Activated CD4-positive, alpha-beta T cell treated with anti-CD3 and anti-CD28 coated beads, Interleukin-2, amount 50 U/mL, for 16 hours (primary cell): ENCODE measurements around the gene GNPTAB.
A peak's percentile ranks its signal among the peaks of the same experiment; 100 is the strongest.

Source experiments
- DNase-seq: peaks from one replicate; pipeline ENCODE4 v3.0.0-alpha.2; 2020

Gene GNPTAB

DNA sequence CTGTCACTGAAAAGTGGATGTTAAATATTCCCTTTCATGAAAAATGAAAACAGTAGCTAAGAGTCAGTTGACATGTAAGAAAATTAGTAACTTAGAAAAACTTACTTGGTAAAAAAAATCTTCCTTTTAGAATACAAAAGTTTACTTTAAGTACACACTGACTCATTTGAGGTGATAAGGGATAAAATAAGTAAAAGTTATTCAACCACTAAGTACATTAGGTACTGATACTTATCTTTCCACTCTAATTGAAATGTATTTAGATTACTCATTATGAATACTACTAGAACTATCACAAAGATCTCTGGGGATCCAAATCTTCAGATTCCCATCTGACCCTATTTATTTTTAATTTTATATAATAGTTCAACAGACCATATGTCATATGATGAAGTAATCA, 103.7 kb downstream of the GNPTAB start:
- no peak for DNase-seq

DNA sequence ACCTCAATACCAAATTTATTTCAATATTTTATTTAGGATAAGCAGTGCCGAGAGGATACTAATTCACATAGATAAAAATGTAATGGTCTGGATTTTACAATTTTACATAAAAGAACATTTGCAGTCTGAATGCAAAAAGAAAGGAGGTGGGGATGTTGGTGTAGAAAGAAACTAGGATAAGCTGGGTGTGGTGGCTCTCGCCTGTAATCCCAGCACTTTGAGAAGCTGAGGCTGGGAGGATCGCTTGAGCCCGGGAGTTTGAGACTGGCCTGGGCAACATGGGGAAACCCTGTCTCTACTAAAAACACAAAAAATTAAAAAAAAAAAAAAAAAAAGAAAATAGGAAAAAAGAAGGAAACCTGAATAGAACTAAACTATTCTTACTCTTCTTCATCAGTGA, 108.4 kb downstream of the GNPTAB start:
- DNase-seq = no peak

GRCh38 chr12:101720118-101720517, 110.6 kb downstream of the GNPTAB start:
- no peak for DNase-seq

DNA sequence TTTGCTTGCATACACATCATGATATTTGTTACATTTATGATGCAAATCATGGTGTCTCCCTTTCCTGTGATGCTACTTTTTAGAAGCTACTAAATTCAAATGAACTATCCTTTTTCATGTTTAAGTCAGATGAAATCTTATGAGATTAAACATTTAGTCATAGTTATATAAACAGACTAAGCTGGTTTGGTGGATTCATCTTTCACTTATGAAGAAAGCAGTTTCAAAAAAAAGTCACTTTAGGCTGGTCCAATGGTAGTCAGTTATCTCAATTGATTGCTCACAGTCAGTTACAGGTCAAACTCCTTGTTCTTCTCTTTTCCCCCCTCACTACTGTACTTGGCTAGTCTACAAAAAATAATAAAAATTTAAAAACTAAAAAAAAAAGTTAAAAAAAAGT, 111.2 kb downstream of the GNPTAB start:
- DNase-seq = no peak

- no peak for DNase-seq
Measured at GRCh38 chr12:101714877-101715444, 115.8 kb downstream of the GNPTAB start.

- DNase-seq = no peak
Measured at GRCh38 chr12:101713930-101714329, 116.8 kb downstream of the GNPTAB start.

GRCh38 chr12:101713059-101713682, 117.6 kb downstream of the GNPTAB start:
- DNase-seq = no peak

GRCh38 chr12:101710288-101710687, 120.5 kb downstream of the GNPTAB start:
- no peak for DNase-seq

GRCh38 chr12:101707131-101707782, 123.5 kb downstream of the GNPTAB start:
- no peak for DNase-seq

- no peak for DNase-seq
Measured at GRCh38 chr12:101706403-101706802, 124.4 kb downstream of the GNPTAB start.

GRCh38 chr12:101703487-101703886, 127.3 kb downstream of the GNPTAB start:
- no peak for DNase-seq

GRCh38 chr12:101700299-101700820, 130.4 kb downstream of the GNPTAB start:
- DNase-seq = no peak

DNA sequence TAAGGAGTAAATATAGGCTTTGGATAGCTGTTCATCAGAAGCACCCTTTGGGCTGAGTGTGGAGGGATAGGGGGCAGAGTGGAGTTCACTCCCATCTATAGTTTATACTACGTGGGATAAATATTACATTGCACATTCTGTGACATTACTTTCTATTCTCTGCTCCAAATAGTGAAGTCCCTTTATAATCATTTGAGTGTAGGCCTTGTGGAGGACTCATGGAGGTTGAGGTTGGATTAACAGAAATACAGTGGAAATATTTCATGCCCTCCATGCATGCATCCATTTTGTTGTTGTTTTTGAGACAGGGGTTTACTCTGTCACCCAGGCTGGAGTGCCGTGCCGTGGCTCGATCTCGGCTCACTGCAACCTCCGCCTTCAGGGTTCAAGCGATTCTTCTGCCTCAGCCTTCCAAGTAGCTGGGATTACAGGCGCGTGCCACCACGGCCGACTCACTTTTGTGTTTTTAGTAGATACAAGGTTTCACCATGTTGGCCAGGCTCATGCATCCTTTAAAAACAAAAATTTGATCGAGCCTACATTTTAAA, 131.9 kb downstream of the GNPTAB start:
- DNase-seq = peak; percentile 8

DNA sequence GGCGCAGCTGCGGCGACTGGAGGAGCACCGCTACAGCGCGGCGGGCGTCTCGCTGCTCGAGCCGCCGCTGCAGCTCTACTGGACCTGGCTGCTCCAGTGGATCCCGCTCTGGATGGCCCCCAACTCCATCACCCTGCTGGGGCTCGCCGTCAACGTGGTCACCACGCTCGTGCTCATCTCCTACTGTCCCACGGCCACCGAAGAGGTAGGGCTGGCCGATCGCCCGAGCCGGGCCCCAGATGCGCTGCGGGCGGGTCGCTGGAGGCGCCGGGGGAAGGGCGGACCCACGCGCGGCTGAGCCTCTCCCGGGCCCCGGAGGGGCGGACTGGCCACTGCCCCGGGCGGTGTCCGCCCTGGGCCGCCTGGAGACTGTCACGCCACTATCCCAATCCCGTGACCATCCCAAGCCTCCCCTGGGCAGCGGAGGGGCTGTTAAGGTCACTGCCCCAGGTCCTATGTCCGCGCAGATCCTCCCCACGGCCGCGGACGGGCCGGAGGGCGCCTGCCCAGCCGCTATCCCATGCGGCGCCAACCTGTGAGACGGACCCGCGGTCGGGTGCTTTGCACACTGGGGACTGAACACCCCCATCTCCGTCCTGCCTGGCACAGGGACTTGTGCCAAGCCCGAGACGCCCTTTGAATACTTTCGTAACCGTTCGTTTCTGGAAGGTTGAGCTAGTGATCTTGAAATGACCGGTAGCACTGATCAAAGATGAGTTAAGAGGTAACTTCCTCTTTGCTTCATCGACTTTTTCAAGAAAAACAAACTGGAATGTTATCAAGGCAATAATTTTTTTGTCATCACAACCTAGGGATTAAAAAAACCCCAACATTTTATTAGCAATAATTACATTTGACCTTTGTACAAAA, 132.6 kb downstream of the GNPTAB start:
- DNase-seq = peak; percentile 44

DNA sequence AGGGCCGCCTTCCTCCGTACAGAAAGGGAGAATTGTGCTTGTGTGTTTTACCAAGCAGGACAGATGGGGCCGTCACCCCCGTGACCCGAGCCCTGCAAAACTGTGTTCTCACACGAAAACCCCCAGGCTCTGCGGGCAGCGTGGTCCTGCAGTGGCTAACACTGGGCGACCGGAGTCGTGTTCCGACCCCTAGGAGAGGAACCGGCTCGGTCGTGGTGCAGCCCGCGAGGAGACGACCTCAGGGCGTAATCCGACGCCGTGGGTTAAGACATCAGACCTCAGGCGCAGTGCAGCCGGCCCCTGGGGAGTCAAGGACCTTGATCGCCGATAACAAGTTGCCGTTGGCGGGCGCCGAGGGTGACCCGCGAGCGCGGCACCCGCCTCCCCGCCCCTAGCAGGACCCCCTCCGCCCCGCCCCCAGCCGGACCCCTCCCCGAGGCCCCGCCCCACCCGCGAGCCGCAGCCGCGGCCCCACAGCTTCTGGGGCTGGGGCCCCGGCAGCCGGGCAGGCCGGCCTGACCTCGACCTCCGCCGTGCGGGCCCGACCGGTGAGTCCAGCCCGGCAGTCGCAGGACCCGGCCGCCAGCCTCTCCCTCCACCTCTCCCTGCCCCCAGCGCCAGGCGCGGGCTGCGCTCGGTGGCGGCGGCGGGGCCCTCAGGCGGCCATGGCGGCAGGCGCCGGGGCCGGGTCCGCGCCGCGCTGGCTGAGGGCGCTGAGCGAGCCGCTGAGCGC, 133.4 kb downstream of the GNPTAB start, which contains the start of gene CHPT1:
TSS of gene CHPT1 (plus strand) at position 444 of the 733 bp plus-strand sequence. CDS start at position 666, 222 bp downstream.
- DNase-seq = peak; percentile 80

GRCh38 chr12:101696251-101697196, 134.2 kb downstream of the GNPTAB start:
- peak; percentile 29 for DNase-seq

DNA sequence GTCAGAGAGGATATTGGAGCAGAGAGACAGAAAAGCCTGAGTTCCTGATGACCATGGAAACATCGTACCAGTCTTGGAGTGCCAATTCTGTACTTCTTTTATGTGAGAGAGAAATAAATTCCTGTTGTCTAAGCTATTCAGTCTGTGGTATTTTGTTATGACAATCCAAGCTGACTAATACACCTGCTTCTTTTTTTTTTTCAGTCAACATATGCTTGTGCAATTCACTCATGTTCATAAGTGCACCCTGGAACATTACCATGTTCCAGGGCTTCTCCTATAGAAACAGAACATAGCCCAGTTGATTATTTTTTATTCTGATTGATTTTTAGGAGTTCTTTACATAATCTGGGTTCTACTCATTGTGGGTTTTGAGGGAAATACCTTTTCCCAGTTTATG, 135.1 kb downstream of the GNPTAB start:
- DNase-seq = no peak
